Suppressor macrophage treated with lipopolysaccharide for 4 hours (primary cell): Measurements from ENCODE around the gene SLIT1.

Experiments
- DNase-seq: peaks from one replicate; pipeline ENCODE4 v3.0.0-alpha.2; 2020

SLIT1 gene

GRCh38 chr10:96949039-96949683, 236.6 kb downstream of the SLIT1 start:
- no peak for DNase-seq
